ENCODE results near the gene CCDC146. TPM values are rescaled to one million over a fixed set of nuclear protein-coding genes. Genes with fewer than 3 reads are reported as not detected.

CCDC146 gene
- total and polyA plus RNA-seq, 2 of the 13 experiments (the other 11 are each of a cell fraction or from before 2014, with no cell fraction given), result 2.4 to 4.1 TPM

DNA sequence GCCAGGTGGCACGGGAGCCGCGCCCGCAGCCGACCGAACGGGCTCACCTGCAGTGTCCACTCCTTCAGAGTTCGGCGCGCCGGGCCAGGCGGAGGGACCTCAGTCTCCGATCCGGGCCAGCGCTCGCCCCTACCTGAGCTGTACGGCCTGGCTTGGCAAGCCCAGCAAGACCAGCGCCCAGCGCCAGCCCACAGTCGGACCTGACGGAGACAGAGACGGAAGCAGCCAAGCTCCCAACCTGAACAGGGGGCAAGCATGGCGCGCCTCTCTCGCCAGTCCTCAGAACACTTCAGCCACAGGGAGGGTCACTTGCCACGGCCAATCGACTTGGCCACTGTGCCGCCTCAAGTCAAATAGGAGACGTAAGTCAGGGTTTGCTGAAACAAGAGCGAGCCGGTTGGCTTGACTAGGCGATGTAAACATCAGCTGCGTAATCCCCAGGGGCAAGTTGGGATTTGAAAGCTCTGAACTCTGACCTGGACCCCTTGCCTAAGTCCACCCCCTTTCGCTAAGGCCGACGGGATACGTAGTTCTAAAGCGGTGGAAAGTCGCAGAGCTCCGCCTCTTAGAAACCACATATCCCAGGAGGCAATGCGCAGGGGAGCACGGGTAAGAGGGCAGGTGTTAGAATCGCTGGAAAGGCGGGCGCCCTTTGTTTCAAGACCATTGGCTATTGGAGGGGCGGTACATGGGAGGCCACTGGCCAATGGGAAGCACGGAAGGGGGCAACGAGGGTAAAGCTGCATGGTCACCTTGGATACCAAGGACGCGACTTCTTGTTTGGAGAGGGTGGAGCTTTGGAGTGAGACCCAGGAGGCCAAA is at the start of gene CCDC146 (continued):
- TF ChIP-seq, protein P1, sequence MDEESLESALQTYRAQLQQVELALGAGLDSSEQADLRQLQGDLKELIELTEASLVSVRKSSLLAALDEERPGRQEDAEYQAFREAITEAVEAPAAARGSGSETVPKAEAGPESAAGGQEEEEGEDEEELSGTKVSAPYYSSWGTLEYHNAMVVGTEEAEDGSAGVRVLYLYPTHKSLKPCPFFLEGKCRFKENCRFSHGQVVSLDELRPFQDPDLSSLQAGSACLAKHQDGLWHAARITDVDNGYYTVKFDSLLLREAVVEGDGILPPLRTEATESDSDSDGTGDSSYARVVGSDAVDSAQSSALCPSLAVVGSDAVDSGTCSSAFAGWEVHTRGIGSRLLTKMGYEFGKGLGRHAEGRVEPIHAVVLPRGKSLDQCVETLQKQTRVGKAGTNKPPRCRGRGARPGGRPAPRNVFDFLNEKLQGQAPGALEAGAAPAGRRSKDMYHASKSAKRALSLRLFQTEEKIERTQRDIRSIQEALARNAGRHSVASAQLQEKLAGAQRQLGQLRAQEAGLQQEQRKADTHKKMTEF (CRISPR knock-in tag; IDR thresholded peaks at IDR 0.05), result peak; percentile 63
- TF ChIP-seq ELF3 (CRISPR knock-in tag; IDR thresholded peaks at IDR 0.05) (peak; percentile 24), TBP (CRISPR knock-in tag; IDR thresholded peaks at IDR 0.05) (0 out of 2 replicates have a peak, but pooled peaks have one; percentile 51), ZNF883 (CRISPR knock-in tag; IDR thresholded peaks at IDR 0.05; ENCODE audit: not compliant biosample characterization) (peak; percentile 36), POLR2AphosphoS5 (IDR thresholded peaks at IDR 0.05; ENCODE audit: low read depth, low read length) (peak; percentile 40; the same call in 1 of the 2 replicates), POLR2G (IDR thresholded peaks at IDR 0.05; ENCODE audit: low read depth, low read length) (peak; percentile 54; the same call in 1 of the 2 replicates), SMAD3 (CRISPR knock-in tag; IDR thresholded peaks at IDR 0.05) (peak; percentile 62; the same call in 1 of the 2 replicates), ERF (CRISPR knock-in tag; IDR thresholded peaks at IDR 0.05) (peak; percentile 82; the same call in 1 of the 2 replicates), MAZ (IDR thresholded peaks at IDR 0.05; ENCODE audit: borderline replicate concordance, low read depth, low read length) (peak; percentile 47; the same call in 1 of the 2 replicates), MAZ (CRISPR knock-in tag; IDR thresholded peaks at IDR 0.05; ENCODE audit: low read depth) (peak; percentile 66; the same call in 1 of the 2 replicates), CEBPB (IDR thresholded peaks at IDR 0.05; ENCODE audit: borderline replicate concordance, low read depth, low read length) (peak; percentile 17; the same call in 1 of the 2 replicates), ZNF558 (CRISPR knock-in tag; IDR thresholded peaks at IDR 0.05; ENCODE audit: borderline replicate concordance) (0 out of 2 replicates have a peak, but pooled peaks have one; percentile 37), POLR2A (IDR thresholded peaks at IDR 0.05; ENCODE audit: insufficient read depth in 1 of 2, low read depth in 2 of 2, low read length in 2 of 2) (peak in 1 of 2 experiments; percentile 63; a peak in 1 of 4 replicates), CBX5 (CRISPR knock-in tag; IDR thresholded peaks at IDR 0.05; ENCODE audit: borderline replicate concordance) (peak; percentile 23; the same call in 1 of the 2 replicates), DMAP1 (CRISPR knock-in tag; IDR thresholded peaks at IDR 0.05) (peak; percentile 24; the same call in 1 of the 2 replicates), HIVEP1 (CRISPR knock-in tag; IDR thresholded peaks at IDR 0.05) (0 out of 2 replicates have a peak, but pooled peaks have one; percentile 39), RFX3 (CRISPR knock-in tag; IDR thresholded peaks at IDR 0.05) (peak; percentile 88), SP5 (CRISPR knock-in tag; IDR thresholded peaks at IDR 0.05; ENCODE audit: borderline replicate concordance, low read depth) (peak; percentile 88), RBFOX2 (IDR thresholded peaks at IDR 0.05; ENCODE audit: low read depth, low read length) (peak; percentile 46), KDM2A (CRISPR knock-in tag; IDR thresholded peaks at IDR 0.05; ENCODE audit: borderline replicate concordance, low read depth) (peak; percentile 65), PITX1 (CRISPR knock-in tag; IDR thresholded peaks at IDR 0.05) (peak; percentile 96), FOXJ3 (CRISPR knock-in tag; IDR thresholded peaks at IDR 0.05; ENCODE audit: borderline replicate concordance) (peak; percentile 47; the same call in 1 of the 2 replicates), PPARG (CRISPR knock-in tag; conservative IDR thresholded peaks at IDR 0.05) (peak; percentile 82), SOX5 (CRISPR knock-in tag; IDR thresholded peaks at IDR 0.05; ENCODE audit: borderline replicate concordance) (peak; percentile 19; the same call in 1 of the 2 replicates), ZNF605 (CRISPR knock-in tag; IDR thresholded peaks at IDR 0.05) (0 out of 2 replicates have a peak, but pooled peaks have one; percentile 36)
- TF ChIP-seq, protein P2, sequence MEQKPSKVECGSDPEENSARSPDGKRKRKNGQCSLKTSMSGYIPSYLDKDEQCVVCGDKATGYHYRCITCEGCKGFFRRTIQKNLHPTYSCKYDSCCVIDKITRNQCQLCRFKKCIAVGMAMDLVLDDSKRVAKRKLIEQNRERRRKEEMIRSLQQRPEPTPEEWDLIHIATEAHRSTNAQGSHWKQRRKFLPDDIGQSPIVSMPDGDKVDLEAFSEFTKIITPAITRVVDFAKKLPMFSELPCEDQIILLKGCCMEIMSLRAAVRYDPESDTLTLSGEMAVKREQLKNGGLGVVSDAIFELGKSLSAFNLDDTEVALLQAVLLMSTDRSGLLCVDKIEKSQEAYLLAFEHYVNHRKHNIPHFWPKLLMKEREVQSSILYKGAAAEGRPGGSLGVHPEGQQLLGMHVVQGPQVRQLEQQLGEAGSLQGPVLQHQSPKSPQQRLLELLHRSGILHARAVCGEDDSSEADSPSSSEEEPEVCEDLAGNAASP (CRISPR knock-in tag; IDR thresholded peaks at IDR 0.05; ENCODE audit: borderline replicate concordance), result peak; percentile 67; the same call in 1 of the 2 replicates
- TF ChIP-seq, protein P3, sequence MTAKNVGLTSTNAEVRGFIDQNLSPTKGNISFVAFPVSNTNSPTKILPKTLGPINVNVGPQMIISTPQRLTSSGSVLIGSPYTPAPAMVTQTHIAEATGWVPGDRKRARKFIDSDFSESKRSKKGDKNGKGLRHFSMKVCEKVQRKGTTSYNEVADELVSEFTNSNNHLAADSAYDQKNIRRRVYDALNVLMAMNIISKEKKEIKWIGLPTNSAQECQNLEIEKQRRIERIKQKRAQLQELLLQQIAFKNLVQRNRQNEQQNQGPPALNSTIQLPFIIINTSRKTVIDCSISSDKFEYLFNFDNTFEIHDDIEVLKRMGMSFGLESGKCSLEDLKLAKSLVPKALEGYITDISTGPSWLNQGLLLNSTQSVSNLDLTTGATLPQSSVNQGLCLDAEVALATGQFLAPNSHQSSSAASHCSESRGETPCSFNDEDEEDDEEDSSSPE (CRISPR knock-in tag; IDR thresholded peaks at IDR 0.05), result peak; percentile 91
